ENCODE measurements around the gene TMC1.

The TMC1 gene

GRCh38 chr9:72864327-72864726 is 342.9 kb downstream of the TMC1 start:
- Mint-ChIP-seq H3K36me3 (ENCODE audit: low read depth) (no peaks in the 10 kb centered on the region), H3K27ac (no peak overlapping the region), H3K4me3 (no peak overlapping the region), H3K9me3 (peaks cover 20% of the 10 kb centered on the region), H3K4me1 (ENCODE audit: low read depth) (peaks cover 10% of the 10 kb centered on the region), H3K27me3 (no peaks in the 10 kb centered on the region)
- intact Hi-C loops (cut with micrococcal nuclease), result loop anchor here (5.0 kb wide), 1 partner anchor 88 kb away; the partner anchor contains the start of gene ALDH1A1

- Mint-ChIP-seq H3K27ac (no peak overlapping the region), H3K36me3 (ENCODE audit: low read depth) (no peaks in the 10 kb centered on the region), H3K27me3 (no peaks in the 10 kb centered on the region), H3K4me1 (ENCODE audit: low read depth) (peaks cover 5% of the 10 kb centered on the region), H3K9me3 (peaks cover 19% of the 10 kb centered on the region), H3K4me3 (no peak overlapping the region)
- intact Hi-C loops (cut with micrococcal nuclease), result loop anchor here (1.0 to 5.0 kb wide), 3 partner anchors 89 to 211 kb away; no protein-coding TSS in a partner anchor
Measured at GRCh38 chr9:72871685-72872084, 350.3 kb downstream of the TMC1 start.

- no peak overlapping the region for H3K27ac Mint-ChIP-seq
- H3K4me3 Mint-ChIP-seq, result no peak overlapping the region
- H3K4me1 Mint-ChIP-seq (ENCODE audit: low read depth), result peaks cover 10% of the 10 kb centered on the region
- intact Hi-C loops (cut with micrococcal nuclease), result loop anchor here (1.0 to 5.0 kb wide), 2 partner anchors 88 to 210 kb away; no protein-coding TSS in a partner anchor
- H3K27me3 Mint-ChIP-seq, result no peaks in the 10 kb centered on the region
- no peaks in the 10 kb centered on the region for H3K36me3 Mint-ChIP-seq (ENCODE audit: low read depth)
- H3K9me3 Mint-ChIP-seq, result peaks cover 8% of the 10 kb centered on the region
Measured at GRCh38 chr9:72872718-72873117, 351.3 kb downstream of the TMC1 start.

DNA sequence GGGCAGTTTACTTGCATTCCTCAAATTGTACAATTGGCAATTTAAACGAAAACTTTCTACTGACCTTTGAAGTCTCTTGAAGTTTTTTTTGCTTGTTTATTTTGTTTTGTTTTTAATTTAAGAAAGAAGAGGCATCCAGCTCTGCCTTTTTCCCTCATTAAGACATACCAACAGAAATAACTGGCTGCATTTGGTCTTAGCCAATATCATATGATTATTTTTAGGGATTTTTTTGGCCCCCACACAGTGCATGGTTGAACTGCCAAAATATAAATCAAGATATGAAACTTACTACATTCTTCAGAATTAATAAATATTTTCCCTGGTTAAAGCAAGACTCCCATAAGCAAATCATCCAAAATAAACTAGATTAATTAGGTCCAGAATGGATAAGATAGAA is 352.0 kb downstream of the TMC1 start:
- Mint-ChIP-seq H3K9me3 (peaks cover 1% of the 10 kb centered on the region), H3K27me3 (no peaks in the 10 kb centered on the region)
- intact Hi-C loops (cut with micrococcal nuclease), result loop anchor here (5.0 kb wide), 1 partner anchor 209 kb away; no protein-coding TSS in a partner anchor

GRCh38 chr9:72874344-72874743 is 352.9 kb downstream of the TMC1 start:
- intact Hi-C loops (cut with micrococcal nuclease), result loop anchor here (5.0 kb wide), 1 partner anchor 208 kb away; no protein-coding TSS in a partner anchor
- no peaks in the 10 kb centered on the region for H3K9me3 Mint-ChIP-seq
- no peaks in the 10 kb centered on the region for H3K27me3 Mint-ChIP-seq
- H3K4me3 Mint-ChIP-seq, result no peak overlapping the region
- no peaks in the 10 kb centered on the region for H3K36me3 Mint-ChIP-seq (ENCODE audit: low read depth)
- no peak overlapping the region for H3K27ac Mint-ChIP-seq
- peaks cover 10% of the 10 kb centered on the region for H3K4me1 Mint-ChIP-seq (ENCODE audit: low read depth)

More for the DNA sequence above, 352.0 kb downstream of the TMC1 start:
- Mint-ChIP-seq H3K27ac (no peak overlapping the region), H3K36me3 (ENCODE audit: low read depth) (no peaks in the 10 kb centered on the region), H3K4me3 (no peak overlapping the region), H3K4me1 (ENCODE audit: low read depth) (peaks cover 10% of the 10 kb centered on the region)

DNA sequence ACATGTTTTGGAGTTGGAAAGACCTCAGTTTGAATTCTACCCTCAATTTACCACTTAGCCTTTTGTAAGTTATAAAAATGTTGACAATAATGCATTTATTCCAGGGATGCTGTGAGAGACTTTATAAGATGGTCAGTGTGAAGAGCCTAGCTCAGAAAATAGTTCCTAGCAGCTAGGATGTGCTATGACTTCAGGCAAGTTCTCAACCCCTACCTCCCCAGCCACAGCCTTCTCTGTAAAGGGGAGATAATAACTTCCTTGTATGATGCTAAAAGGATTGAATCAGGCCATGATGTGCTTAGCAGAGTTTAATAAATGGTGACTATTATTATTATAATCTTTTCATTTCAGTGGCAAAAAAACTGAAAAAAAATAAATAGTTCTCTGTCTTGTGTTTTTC is 353.8 kb downstream of the TMC1 start:
- Mint-ChIP-seq H3K9me3 (no peaks in the 10 kb centered on the region), H3K36me3 (ENCODE audit: low read depth) (no peaks in the 10 kb centered on the region)
- intact Hi-C loops (cut with micrococcal nuclease), result no loop called here

GRCh38 chr9:72880821-72881220 is 359.4 kb downstream of the TMC1 start:
- Mint-ChIP-seq H3K4me3 (no peak overlapping the region), H3K27ac (no peak overlapping the region), H3K9me3 (no peaks in the 10 kb centered on the region), H3K27me3 (no peaks in the 10 kb centered on the region), H3K4me1 (ENCODE audit: low read depth) (peaks cover 5% of the 10 kb centered on the region), H3K36me3 (ENCODE audit: low read depth) (no peaks in the 10 kb centered on the region)
- intact Hi-C loops (cut with micrococcal nuclease), result no loop called here

More for the DNA sequence above, 353.8 kb downstream of the TMC1 start:
- Mint-ChIP-seq H3K27ac (no peak overlapping the region), H3K4me3 (no peak overlapping the region), H3K4me1 (ENCODE audit: low read depth) (peaks cover 10% of the 10 kb centered on the region), H3K27me3 (no peaks in the 10 kb centered on the region)

DNA sequence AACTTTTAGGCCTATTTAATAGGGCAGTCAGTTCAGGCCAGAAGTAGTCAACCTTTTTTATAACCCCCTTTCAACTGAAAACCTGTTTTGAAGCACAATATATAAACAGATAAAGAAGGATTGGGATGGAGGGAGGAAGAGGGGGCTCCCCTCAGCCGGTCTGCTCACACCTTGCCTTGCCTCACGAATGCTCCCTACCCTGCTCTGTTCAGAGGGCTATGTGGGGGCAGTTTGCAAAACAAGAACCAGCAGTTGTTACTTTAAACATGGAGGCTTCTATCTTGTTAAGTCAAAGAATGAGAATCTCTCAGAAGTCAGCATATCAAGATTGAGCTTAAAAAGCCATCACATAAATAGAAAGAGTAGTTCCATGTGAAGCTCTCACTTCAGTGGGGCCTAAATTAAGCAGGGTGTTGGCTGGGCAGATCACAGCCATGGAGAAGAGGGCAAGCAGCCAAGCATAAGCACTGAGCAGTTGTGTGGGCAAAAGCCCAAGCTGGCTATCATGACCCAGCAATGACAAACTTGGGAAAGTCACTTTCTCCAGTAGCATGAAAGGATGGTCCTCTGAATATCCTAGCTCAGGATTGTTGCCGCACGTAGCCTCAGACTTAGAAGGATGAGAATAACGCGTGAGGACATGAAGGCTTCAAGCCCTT is 360.8 kb downstream of the TMC1 start:
- H3K9me3 Mint-ChIP-seq, result peaks cover 5% of the 10 kb centered on the region
- intact Hi-C loops (cut with micrococcal nuclease), result no loop called here
- H3K27me3 Mint-ChIP-seq, result no peaks in the 10 kb centered on the region
- no peaks in the 10 kb centered on the region for H3K36me3 Mint-ChIP-seq (ENCODE audit: low read depth)
- no peak overlapping the region for H3K27ac Mint-ChIP-seq
- no peak overlapping the region for H3K4me3 Mint-ChIP-seq
- H3K4me1 Mint-ChIP-seq (ENCODE audit: low read depth), result no peaks in the 10 kb centered on the region

DNA sequence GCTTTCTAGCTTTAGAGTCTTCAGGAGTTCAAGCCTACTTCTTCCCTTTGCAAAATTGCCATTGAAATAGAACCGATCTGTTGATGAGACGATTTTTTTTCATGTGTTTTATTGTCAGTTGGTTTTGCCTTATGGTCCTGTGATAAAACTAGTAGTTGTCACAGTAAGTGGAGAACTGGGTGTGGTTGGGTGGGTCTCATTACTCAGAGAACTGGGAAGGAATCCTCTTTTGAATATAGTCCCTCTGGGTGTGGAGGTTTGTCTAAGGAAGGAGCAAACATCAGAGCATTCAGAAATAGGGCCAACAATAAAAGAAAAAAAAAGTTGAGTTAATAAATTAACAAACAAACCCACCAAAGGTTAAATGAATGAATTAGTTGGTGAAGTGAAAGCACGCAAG is 362.5 kb downstream of the TMC1 start:
- Mint-ChIP-seq H3K36me3 (ENCODE audit: low read depth) (no peaks in the 10 kb centered on the region), H3K9me3 (peaks cover 11% of the 10 kb centered on the region), H3K4me3 (no peak overlapping the region), H3K4me1 (ENCODE audit: low read depth) (no peaks in the 10 kb centered on the region), H3K27me3 (no peaks in the 10 kb centered on the region), H3K27ac (no peak overlapping the region)
- intact Hi-C loops (cut with micrococcal nuclease), result no loop called here

DNA sequence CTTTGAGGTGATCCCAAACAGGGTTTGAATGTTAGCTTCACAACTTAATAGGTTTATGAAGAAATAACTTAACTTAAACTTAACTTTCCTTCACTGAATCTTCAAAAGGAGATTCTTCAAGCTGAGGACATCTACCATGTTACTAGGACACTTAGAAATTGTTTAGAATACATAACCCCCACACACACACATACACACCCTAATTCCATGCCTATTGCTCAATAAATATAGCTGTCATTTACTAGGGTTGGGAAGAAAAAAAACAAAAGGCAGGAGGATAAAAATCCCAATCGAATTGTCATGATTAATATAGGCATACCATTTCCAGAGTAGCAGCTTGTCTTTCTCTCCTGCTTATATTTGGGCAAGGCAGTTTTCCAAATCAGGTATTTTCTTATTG is 363.1 kb downstream of the TMC1 start:
- intact Hi-C loops (cut with micrococcal nuclease), result no loop called here
- no peak overlapping the region for H3K4me3 Mint-ChIP-seq
- H3K27ac Mint-ChIP-seq, result no peak overlapping the region
- H3K27me3 Mint-ChIP-seq, result no peaks in the 10 kb centered on the region
- H3K4me1 Mint-ChIP-seq (ENCODE audit: low read depth), result no peaks in the 10 kb centered on the region
- H3K36me3 Mint-ChIP-seq (ENCODE audit: low read depth), result no peaks in the 10 kb centered on the region
- H3K9me3 Mint-ChIP-seq, result peaks cover 11% of the 10 kb centered on the region

All from dendritic cell treated with granulocyte-macrophage colony-stimulating factor and Interleukin-4, amounts not matched to agents 40 ng/mL and 50 ng/mL, for 4 days (primary cell).